HG03378 (cell line): ENCODE results near the gene MYL2.

Experiments used
- ATAC-seq: cut with Tn5 transposase; IDR thresholded peaks from one replicate; pipeline ENCODE4 v1.9.1; 2021; ENCODE audit warnings: mild to moderate bottlenecking, moderate library complexity; ENCODE audit not compliant: unreplicated experiment

MYL2 gene

GRCh38 chr12:110930348-110931314, 10.3 kb upstream of the MYL2 start:
- ATAC-seq: no peak

- no peak for ATAC-seq
These were observed 9.4 kb upstream of the MYL2 start for GRCh38 chr12:110929818-110930217.

- ATAC-seq: no peak
These were observed 8.3 kb upstream of the MYL2 start for GRCh38 chr12:110928700-110929099.

- ATAC-seq: no peak
These were observed 7.2 kb upstream of the MYL2 start for GRCh38 chr12:110927546-110927945.

GRCh38 chr12:110923692-110924334, 3.4 kb upstream of the MYL2 start:
- ATAC-seq: no peak

- no peak for ATAC-seq
These were observed 2.8 kb upstream of the MYL2 start for GRCh38 chr12:110923192-110923591.

GRCh38 chr12:110922652-110923051, 2.3 kb upstream of the MYL2 start:
- no peak for ATAC-seq

GRCh38 chr12:110921262-110921661, 883 bp upstream of the MYL2 start:
- ATAC-seq: no peak

- no peak for ATAC-seq
These were observed 659 bp downstream of the MYL2 start for GRCh38 chr12:110919720-110920119.

GRCh38 chr12:110917961-110918360, 2.4 kb downstream of the MYL2 start:
- no peak for ATAC-seq

GRCh38 chr12:110917467-110917866, 2.9 kb downstream of the MYL2 start:
- no peak for ATAC-seq

GRCh38 chr12:110916295-110916875, 4.0 kb downstream of the MYL2 start:
- no peak for ATAC-seq

- peak; percentile 98 for ATAC-seq
These were observed 7.0 kb downstream of the MYL2 start for GRCh38 chr12:110913119-110914056.

- no peak for ATAC-seq
These were observed 8.1 kb downstream of the MYL2 start for GRCh38 chr12:110912263-110912662.

GRCh38 chr12:110908377-110909152, 11.8 kb downstream of the MYL2 start:
- no peak for ATAC-seq

GRCh38 chr12:110907583-110907982, 12.8 kb downstream of the MYL2 start:
- no peak for ATAC-seq

GRCh38 chr12:110906985-110907384, 13.4 kb downstream of the MYL2 start:
- ATAC-seq: no peak

- ATAC-seq: no peak
These were observed 13.9 kb downstream of the MYL2 start for GRCh38 chr12:110906516-110906915.

- no peak for ATAC-seq
These were observed 14.3 kb downstream of the MYL2 start for GRCh38 chr12:110906083-110906482.

GRCh38 chr12:110903511-110903910, 16.9 kb downstream of the MYL2 start:
- no peak for ATAC-seq
